NCI-H748 (cell line): Measurements from ENCODE around the gene BRIP1.
"Not testable (repeated sequence)": the region's sequence is repeated elsewhere in the genome, so short reads cannot be mapped to it uniquely, and the experiment has no call there.

ENCODE experiments used
- DNase-seq: peaks from one replicate; lab custom pipeline; 2025; ENCODE audit not compliant: unreplicated experiment; lab: John Stamatoyannopoulos, UW

BRIP1 gene

GRCh38 chr17:61862975-61863800, at the start of gene BRIP1:
TSS of gene BRIP1 (minus strand) at chr17:61863528. CDS start at chr17:61861539, 1,989 bp downstream.
- peak; percentile 95 for DNase-seq

DNA sequence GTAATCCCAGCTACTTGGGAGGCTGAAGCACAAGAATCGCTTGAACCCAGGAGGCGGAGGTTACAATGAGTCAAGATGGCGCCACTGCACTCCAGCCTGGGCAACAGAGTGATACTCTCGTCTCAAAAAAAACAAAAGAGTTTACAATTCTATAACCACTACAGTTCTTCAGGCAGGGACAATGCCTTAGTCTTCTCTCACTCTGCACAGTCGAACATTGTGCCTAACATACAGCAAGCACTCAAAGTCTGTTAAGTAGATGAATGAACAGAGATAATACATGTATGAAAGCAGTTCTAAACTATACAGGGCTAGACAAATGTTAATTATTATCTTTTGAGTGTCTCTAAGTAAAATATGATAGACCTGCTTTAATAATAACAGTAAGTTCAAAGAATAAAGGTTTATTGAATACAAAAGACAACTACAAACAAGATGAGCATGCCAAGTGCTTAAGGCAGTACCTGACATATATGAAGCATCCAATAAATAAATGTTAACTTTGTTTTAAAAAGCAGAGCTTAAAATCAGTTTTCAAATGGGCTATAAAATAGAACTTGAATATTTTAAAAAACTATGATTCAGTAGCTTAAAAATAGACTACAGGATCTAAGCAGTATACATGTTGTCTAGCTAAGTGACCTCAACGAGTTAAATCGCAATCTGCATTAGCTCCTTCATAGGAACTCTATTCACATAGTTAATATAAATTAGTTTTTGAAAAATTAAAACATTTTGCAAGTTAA, 45.1 kb upstream of the BRIP1 start:
- DNase-seq: no peak

GRCh38 chr17:61907361-61907760, 44.0 kb upstream of the BRIP1 start:
- DNase-seq: no peak

DNA sequence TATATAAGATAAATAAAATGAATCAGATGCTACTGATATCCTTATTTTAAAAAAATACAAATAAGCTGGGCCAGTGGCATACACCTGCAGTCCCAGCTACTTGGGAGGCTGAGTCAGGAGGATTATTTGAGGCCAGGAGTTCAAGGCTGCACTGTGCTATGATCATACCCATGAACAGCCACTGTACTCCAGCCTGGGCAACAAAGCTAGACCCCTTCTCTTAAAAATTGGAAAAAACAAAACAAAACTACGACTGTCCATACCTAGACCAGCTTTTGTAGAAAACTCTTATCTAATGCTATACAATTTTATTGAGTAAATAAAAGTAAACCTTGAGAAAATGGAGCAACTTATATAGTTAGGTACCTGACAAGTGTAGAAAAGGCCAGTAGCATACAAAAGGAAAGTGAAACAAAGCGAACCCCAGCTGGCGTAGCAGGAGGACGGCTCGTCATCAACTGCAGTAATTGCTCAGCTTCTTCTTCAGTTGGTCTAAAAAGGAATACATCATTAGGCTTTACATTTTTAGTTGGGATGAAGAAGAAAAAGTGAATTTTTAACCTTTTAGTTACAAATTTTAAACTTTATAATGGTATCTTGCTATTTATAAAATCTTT, 40.9 kb upstream of the BRIP1 start:
- no peak for DNase-seq

GRCh38 chr17:61903251-61903650, 39.9 kb upstream of the BRIP1 start:
- no peak for DNase-seq

DNA sequence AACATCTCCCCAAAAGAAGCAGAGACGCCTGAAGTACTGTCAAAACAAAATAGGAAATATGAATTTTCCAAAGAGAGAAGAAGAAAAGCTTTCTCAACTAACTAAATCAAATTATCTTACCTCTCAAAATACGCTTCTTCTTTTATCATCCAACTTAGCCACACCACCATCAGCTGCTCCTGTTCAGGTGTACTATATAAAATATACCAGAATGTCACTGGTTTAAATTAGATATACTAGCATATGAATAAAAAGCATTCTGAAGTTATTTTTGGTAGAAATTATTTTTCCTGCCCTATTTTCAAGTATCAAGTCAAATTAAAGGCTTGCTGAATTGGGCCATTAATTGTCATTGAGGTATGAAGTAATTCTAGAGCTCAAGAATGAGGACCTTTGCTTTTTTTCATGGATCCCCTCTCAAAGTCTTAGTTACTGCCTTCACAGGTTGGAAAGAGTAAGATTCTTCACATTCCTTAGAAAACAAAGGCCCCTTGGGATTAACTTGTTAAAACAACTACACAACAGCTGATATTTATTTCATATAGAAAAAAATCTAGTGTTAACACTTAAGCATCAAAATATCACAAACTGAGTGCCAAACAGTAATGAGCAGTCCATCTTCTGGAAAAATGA, 34.3 kb upstream of the BRIP1 start:
- DNase-seq: no peak

DNA sequence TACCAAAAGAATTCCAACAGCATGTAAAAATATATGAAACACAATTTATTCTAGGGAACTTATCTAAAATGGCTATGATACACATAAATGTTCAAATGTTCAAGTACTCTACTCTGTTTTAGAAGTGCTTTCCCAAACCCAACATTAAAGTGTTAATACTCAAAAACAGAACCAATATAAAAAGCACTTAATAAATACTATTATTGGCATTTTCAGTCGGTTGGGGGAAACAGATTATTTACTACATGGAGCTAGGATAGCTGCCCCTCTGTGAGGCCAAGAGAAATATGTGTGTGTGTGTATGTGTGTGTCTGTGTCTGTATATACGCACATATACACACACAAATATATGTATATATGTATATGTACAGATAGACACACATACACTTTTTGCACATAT, 32.1 kb upstream of the BRIP1 start:
- no peak for DNase-seq

DNA sequence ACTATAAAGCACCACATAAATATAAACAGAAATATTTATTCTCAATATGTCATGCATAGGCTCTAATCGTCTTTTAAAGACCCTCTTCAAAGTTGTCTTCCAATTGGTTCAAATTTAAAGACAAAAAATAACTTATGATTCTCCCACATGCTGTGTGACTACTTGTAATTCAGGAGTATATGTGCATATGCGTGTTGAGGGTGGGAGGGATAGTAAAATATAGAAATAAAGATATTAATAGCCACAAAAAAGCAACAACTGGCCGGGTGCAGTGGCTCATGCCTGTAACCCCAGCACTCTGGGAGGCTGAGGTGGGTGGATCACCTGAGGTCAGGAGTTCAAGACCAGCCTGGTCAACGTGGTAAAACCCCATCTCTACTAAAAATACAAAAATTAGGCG, 31.0 kb upstream of the BRIP1 start:
- DNase-seq: not testable (repeated sequence)

DNA sequence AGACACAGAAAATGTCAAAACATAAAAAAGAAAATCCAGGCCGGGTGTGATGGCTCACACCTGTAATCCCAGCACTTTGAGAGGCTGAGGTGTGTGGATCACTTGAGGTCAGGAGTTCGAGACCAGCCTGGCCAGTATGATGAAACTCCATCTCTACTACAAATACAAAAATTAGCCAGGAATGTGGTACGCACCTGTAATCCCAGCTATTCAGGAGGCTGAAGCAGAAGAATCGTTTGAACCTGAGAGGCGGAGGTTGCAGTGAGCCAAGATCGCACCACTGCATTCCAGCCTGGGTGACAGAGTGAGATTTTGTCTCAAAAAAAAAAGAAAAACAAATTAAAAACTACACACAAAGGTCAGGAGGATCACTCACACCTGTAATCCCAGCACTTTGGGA, 24.4 kb upstream of the BRIP1 start:
- DNase-seq: not testable (repeated sequence)

- not testable (repeated sequence) for DNase-seq
Observed at GRCh38 chr17:61885865-61886264, 22.5 kb upstream of the BRIP1 start.

GRCh38 chr17:61884864-61885263, 21.5 kb upstream of the BRIP1 start:
- no peak for DNase-seq

DNA sequence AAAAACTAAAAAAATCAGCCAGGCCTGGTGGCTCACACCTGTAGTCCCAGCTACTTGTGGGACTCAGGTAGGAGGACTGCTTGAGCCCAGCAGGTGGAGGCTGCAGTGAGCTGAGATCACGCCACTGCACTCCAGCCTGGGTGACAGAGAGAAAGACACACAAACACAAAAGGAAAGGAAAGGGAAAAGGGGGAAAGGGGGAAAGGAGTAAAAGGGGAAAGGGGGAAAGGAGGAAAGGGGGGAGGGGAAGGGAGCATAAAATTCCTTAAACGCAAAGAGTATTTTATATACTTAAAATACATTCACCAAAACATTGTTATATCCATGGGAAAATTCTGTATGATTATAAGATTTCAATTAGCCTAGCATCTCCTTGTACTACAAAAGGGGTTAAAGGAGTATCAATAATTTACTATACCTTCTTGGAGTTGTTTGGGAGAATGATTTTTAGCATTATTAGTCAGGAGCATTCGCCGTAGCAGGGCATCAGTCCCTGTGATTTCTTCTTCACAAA, 17.3 kb upstream of the BRIP1 start:
- DNase-seq: no peak

GRCh38 chr17:61878984-61879612, 15.8 kb upstream of the BRIP1 start:
- no peak for DNase-seq

- DNase-seq: no peak
Observed at GRCh38 chr17:61878520-61878919, 15.2 kb upstream of the BRIP1 start.

- no peak for DNase-seq
Observed at GRCh38 chr17:61877837-61878236, 14.5 kb upstream of the BRIP1 start.

GRCh38 chr17:61875804-61876203, 12.5 kb upstream of the BRIP1 start:
- no peak for DNase-seq

DNA sequence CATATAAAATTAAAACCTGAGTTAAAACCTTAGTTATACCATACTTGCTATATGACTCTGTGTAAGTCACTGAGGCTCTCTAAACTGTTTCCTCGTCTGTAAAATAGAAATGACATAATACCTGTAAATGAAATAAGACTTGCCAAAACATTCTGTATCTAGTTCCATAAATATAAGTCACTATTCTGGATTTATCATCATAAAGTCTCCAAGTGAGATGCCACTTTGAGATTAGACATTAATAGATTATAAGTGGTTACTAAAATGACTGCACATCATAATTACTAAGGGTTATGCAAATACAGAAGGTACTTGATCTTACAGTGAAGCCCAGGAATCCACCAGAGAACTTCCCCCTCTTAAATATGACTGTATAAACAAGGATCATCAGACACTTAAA, 12.0 kb upstream of the BRIP1 start:
- DNase-seq: no peak

DNA sequence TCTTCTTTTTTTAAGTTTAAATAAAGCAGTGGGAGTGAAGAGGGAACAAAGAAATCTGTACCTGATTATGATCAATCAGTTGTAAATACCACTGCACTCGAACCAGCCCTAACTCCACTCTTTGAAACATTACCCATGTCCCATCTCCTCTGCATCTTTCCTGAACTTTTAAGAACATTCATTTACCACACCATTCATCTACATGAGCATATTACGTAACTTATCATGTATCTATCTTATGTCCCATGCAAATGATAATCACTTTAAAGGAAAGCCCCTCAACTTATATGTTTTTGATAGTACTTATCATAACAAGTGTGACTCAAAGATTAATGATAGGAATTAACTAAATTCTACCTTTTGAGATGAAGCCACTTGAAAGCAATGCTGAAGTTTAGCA, 10.7 kb upstream of the BRIP1 start:
- DNase-seq: no peak

GRCh38 chr17:61872099-61872498, 8.8 kb upstream of the BRIP1 start:
- no peak for DNase-seq

- no peak for DNase-seq
Observed at GRCh38 chr17:61869138-61869537, 5.8 kb upstream of the BRIP1 start.

- no peak for DNase-seq
Observed at GRCh38 chr17:61868074-61868473, 4.7 kb upstream of the BRIP1 start.
